ENCODE measurements around the gene LPAR1.

LPAR1 gene

GRCh38 chr9:110842169-110842568 is 196.1 kb downstream of the LPAR1 start:
- Histone ChIP-seq H3K4me2 (ENCODE audit: low read depth, low read length) (no peak overlapping the region), H3K79me2 (ENCODE audit: low read length) (no peaks in the 10 kb centered on the region), H2AFZ (ENCODE audit: low read length) (no peak overlapping the region), H3K4me3 (ENCODE audit: low read length) (no peak overlapping the region), H3K9me3 (replicated peaks; ENCODE audit: insufficient read depth, low read length) (no peaks in the 10 kb centered on the region), H3K36me3 (replicated peaks; ENCODE audit: insufficient read depth, low read length) (no peaks in the 10 kb centered on the region), H3F3A (ENCODE audit: insufficient read depth, low read length) (no peaks in the 10 kb centered on the region), H3K27me3 (replicated peaks; ENCODE audit: insufficient read depth, low read length) (no peaks in the 10 kb centered on the region), H3K9me2 (replicated peaks; ENCODE audit: insufficient read depth, low read length) (no peaks in the 10 kb centered on the region), H3K4me1 (ENCODE audit: low read length) (no peaks in the 10 kb centered on the region), H3K9ac (ENCODE audit: low read length) (no peak overlapping the region), H3K27ac (ENCODE audit: low read length) (no peak overlapping the region), H4K20me1 (ENCODE audit: insufficient read depth, low read length) (no peaks in the 10 kb centered on the region)
- no peak for TF ChIP-seq EZH2 (optimal IDR thresholded peaks at IDR 0.05; ENCODE audit: low read depth, low read length)
- no peak for TF ChIP-seq EZH2phosphoT487 (IDR thresholded peaks at IDR 0.05; ENCODE audit: low read length)
- no peak for TF ChIP-seq CTCF (IDR thresholded peaks at IDR 0.05; ENCODE audit: low read length)
- no peak for DNase-seq

- TF ChIP-seq CTCF (IDR thresholded peaks at IDR 0.05; ENCODE audit: low read length) = no peak
- TF ChIP-seq EZH2phosphoT487 (IDR thresholded peaks at IDR 0.05; ENCODE audit: low read length) = no peak
- no peak for TF ChIP-seq EZH2 (optimal IDR thresholded peaks at IDR 0.05; ENCODE audit: low read depth, low read length)
- Histone ChIP-seq H3K9me2 (replicated peaks; ENCODE audit: insufficient read depth, low read length) (no peaks in the 10 kb centered on the region), H3K79me2 (ENCODE audit: low read length) (no peaks in the 10 kb centered on the region), H3K9me3 (replicated peaks; ENCODE audit: insufficient read depth, low read length) (no peaks in the 10 kb centered on the region), H4K20me1 (ENCODE audit: insufficient read depth, low read length) (no peaks in the 10 kb centered on the region), H3K4me2 (ENCODE audit: low read depth, low read length) (no peak overlapping the region), H3K36me3 (replicated peaks; ENCODE audit: insufficient read depth, low read length) (no peaks in the 10 kb centered on the region), H3K27ac (ENCODE audit: low read length) (no peak overlapping the region), H2AFZ (ENCODE audit: low read length) (no peak overlapping the region), H3K4me1 (ENCODE audit: low read length) (no peaks in the 10 kb centered on the region), H3F3A (ENCODE audit: insufficient read depth, low read length) (no peaks in the 10 kb centered on the region), H3K9ac (ENCODE audit: low read length) (no peak overlapping the region), H3K4me3 (ENCODE audit: low read length) (no peak overlapping the region), H3K27me3 (replicated peaks; ENCODE audit: insufficient read depth, low read length) (no peaks in the 10 kb centered on the region)
- no peak for DNase-seq
Observed at GRCh38 chr9:110837401-110838005, 200.8 kb downstream of the LPAR1 start.

- DNase-seq = no peak
- H3K36me3 ChIP-seq (replicated peaks; ENCODE audit: insufficient read depth, low read length) = no peaks in the 10 kb centered on the region
- no peaks in the 10 kb centered on the region for H3K9me3 ChIP-seq (replicated peaks; ENCODE audit: insufficient read depth, low read length)
- no peak overlapping the region for H3K4me2 ChIP-seq (ENCODE audit: low read depth, low read length)
- no peaks in the 10 kb centered on the region for H3F3A ChIP-seq (ENCODE audit: insufficient read depth, low read length)
- H3K27me3 ChIP-seq (replicated peaks; ENCODE audit: insufficient read depth, low read length) = no peaks in the 10 kb centered on the region
- H3K79me2 ChIP-seq (ENCODE audit: low read length) = no peaks in the 10 kb centered on the region
- no peaks in the 10 kb centered on the region for H3K9me2 ChIP-seq (replicated peaks; ENCODE audit: insufficient read depth, low read length)
- H4K20me1 ChIP-seq (ENCODE audit: insufficient read depth, low read length) = no peaks in the 10 kb centered on the region
- no peaks in the 10 kb centered on the region for H3K4me1 ChIP-seq (ENCODE audit: low read length)
- H3K9ac ChIP-seq (ENCODE audit: low read length) = no peak overlapping the region
- H2AFZ ChIP-seq (ENCODE audit: low read length) = no peak overlapping the region
- TF ChIP-seq CTCF (IDR thresholded peaks at IDR 0.05; ENCODE audit: low read length) = no peak
- TF ChIP-seq EZH2phosphoT487 (IDR thresholded peaks at IDR 0.05; ENCODE audit: low read length) = no peak
- no peak for TF ChIP-seq EZH2 (optimal IDR thresholded peaks at IDR 0.05; ENCODE audit: low read depth, low read length)
- H3K4me3 ChIP-seq (ENCODE audit: low read length) = no peak overlapping the region
- H3K27ac ChIP-seq (ENCODE audit: low read length) = no peak overlapping the region
Observed at GRCh38 chr9:110835859-110836271, 202.4 kb downstream of the LPAR1 start.

All from MM.1S (cell line).